Occipital lobe (tissue), 3 donors: ENCODE measurements around the gene ZNHIT3. TPM values are rescaled to one million over a fixed set of nuclear protein-coding genes. Genes with fewer than 3 reads are reported as not detected.

Experiments
- DNase-seq: peaks from one replicate; lab custom pipeline; 2025; lab: John Stamatoyannopoulos, UW
- small RNA-seq: library from RNA; depleted of rRNA; stranded (forward); fragments of <200 nt; gene quantifications from one replicate; pipeline ENCODE3, GENCODE V24; 2014
- total RNA-seq: library from RNA; depleted of rRNA; stranded (reverse); fragments of >200 nt; gene quantifications from one replicate; pipeline ENCODE4 v1.2.3, GENCODE V29; 2014

The ZNHIT3 gene
- total RNA-seq, 1 donor from 2014 or later: 44.6 TPM

GRCh38 chr17:36545077-36545464, 58.6 kb downstream of the ZNHIT3 start:
- DNase-seq: no peak

Small RNA genes lying within 50 kb of the gene (small RNA-seq; reads per million reads assigned to genes)
- not detected for gene RNA5SP439

Other genes with a start within 250 kb of the ZNHIT3 start
- gene TBC1D3I, start 222.1 kb upstream of the ZNHIT3 start, total RNA-seq: 0.62 TPM
- not detected for gene TBC1D3G, start 162.8 kb upstream of the ZNHIT3 start, total RNA-seq
- gene TBC1D3H, start 98.2 kb upstream of the ZNHIT3 start, total RNA-seq: not detected
- 33.8 TPM for gene MYO19, start 48.2 kb downstream of the ZNHIT3 start, total RNA-seq
- 7.0 TPM for gene PIGW, start 48.3 kb downstream of the ZNHIT3 start, total RNA-seq
- gene GGNBP2, start 58.2 kb downstream of the ZNHIT3 start, total RNA-seq: 60.7 TPM
- gene DHRS11, start 105.2 kb downstream of the ZNHIT3 start, total RNA-seq: 4.8 TPM
- 2.7 TPM for gene MRM1, start 114.9 kb downstream of the ZNHIT3 start, total RNA-seq